Aorta (tissue), 5 donors: Measurements from ENCODE around the gene LACC1. TPM values are rescaled to one million over a fixed set of nuclear protein-coding genes. Genes with fewer than 3 reads are reported as not detected.

ENCODE experiments used
- ATAC-seq: fragments of 200-7000 bp; cut with Tn5 transposase; one replicate; pipeline ENCODE4 v1.9.1; 2022; ENCODE audit warnings: moderate library complexity; ENCODE audit not compliant: low FRiP score
- DNase-seq, 2 donors: peaks; one replicate each; pipeline ENCODE4 v3.0.0-alpha.2; 2020
- H3K27ac ChIP-seq, 2 donors: one replicate each; pipeline ENCODE4 v1.5.1; 2013; ENCODE audit warnings: low read length in 2 of 2, mild to moderate bottlenecking in 2 of 2, moderate library complexity in 2 of 2, control low read depth in 1 of 2, inconsistent platforms in 1 of 2, low read depth in 1 of 2
- H3K27me3 ChIP-seq, 2 donors: one replicate each; pipeline ENCODE4 v1.6.1; 2013; ENCODE audit warnings: control low read depth in 1 of 2, low read length in 1 of 2, mild to moderate bottlenecking in 1 of 2, moderate library complexity in 1 of 2; ENCODE audit not compliant: insufficient read depth in 2 of 2, control insufficient read depth in 1 of 2
- H3K36me3 ChIP-seq, 2 donors: one replicate each; pipeline ENCODE4 v1.6.1; 2013; ENCODE audit warnings: control low read depth in 1 of 2, low read length in 1 of 2, mild to moderate bottlenecking in 1 of 2; ENCODE audit not compliant: insufficient read depth in 2 of 2, control insufficient read depth in 1 of 2
- H3K4me1 ChIP-seq, 2 donors: one replicate each; pipeline ENCODE4 v1.6.1; 2013; ENCODE audit warnings: low read length in 2 of 2, control low read depth in 1 of 2, mild to moderate bottlenecking in 1 of 2, moderate library complexity in 1 of 2; ENCODE audit not compliant: insufficient read depth in 2 of 2, control insufficient read depth in 1 of 2
- H3K4me3 ChIP-seq, 2 donors: one replicate each; pipeline ENCODE4 v1.5.1; 2013; ENCODE audit warnings: low read length in 2 of 2, control low read depth in 1 of 2, mild to moderate bottlenecking in 1 of 2
- H3K9me3 ChIP-seq: one replicate; pipeline ENCODE4 v1.6.1; 2013; ENCODE audit warnings: mild to moderate bottlenecking, low read length; ENCODE audit not compliant: control insufficient read depth
- WGBS, 2 donors: extraction: QIAGEN DNeasy Blood & Tissue Kit; methylation state at CpG; one replicate each; pipeline ENCODE4 v1.1.7; 2013; 5-methylcytosine and 5-hydroxymethylcytosine counted together
- intact Hi-C, 2 donors: fragments of 100-400 bp; cut with DNase I; formaldehyde crosslinking; loops; one replicate each; pipeline versions ENCODE4 v1.14.2 to v1.15.0; 2022
- polyA plus RNA-seq, 2 donors: library from polyadenylated mRNA; stranded (reverse); fragments of 200-250 nt; gene quantifications; one replicate each; pipeline ENCODE4 v1.2.3, GENCODE V29; 2013
- total RNA-seq, 2 donors: library from RNA; stranded (reverse); fragmentation: NEBNext Ultra II Directional; extraction: Animal tissue kit (Norgen Biotek cat#: 25700); gene quantifications; one replicate each; pipeline ENCODE4 v1.2.1, GENCODE V29; 2021
- donor health status: healthy with polysubstance abuse.
- donor health status: Bipolar disorder and iron deficiency.
- donor health status: DM: no; HTN: no; CAD: no.
- donor health status: DM: no; HTN: no; CAD: no.
- donor health status: DM: yes; HTN: yes; CAD: no.

The LACC1 gene
- total and polyA plus RNA-seq, 4 donors: 5.3 to 12.3 (median 8.8) TPM

- ATAC-seq (no peak), DNase-seq (no peak)
- H3K27ac ChIP-seq: no peak overlapping the region
- no peak overlapping the region for H3K4me3 ChIP-seq
- intact Hi-C loops: no loop called here
- no peaks in the 10 kb centered on the region for H3K4me1 ChIP-seq
- 97 to 100% methylated on average over 1 of the region's 1 CpG for WGBS, 2 donors
- no peaks in the 10 kb centered on the region for H3K27me3 ChIP-seq
- no peaks in the 10 kb centered on the region for H3K36me3 ChIP-seq
- H3K9me3 ChIP-seq: peaks cover 4% of the 10 kb centered on the region
Measured at GRCh38 chr13:43852923-43853404, 26.7 kb upstream of the LACC1 start.

- no peak overlapping the region for H3K4me3 ChIP-seq
- no peaks in the 10 kb centered on the region for H3K9me3 ChIP-seq
- no peak for ATAC-seq
- H3K4me1 ChIP-seq: no peaks in the 10 kb centered on the region
- no peaks in the 10 kb centered on the region for H3K27me3 ChIP-seq
- no peak for DNase-seq
- H3K36me3 ChIP-seq: no peaks in the 10 kb centered on the region
- intact Hi-C loops: loop anchor here in 1 of 2 donors (10.0 kb wide), 1 partner anchor 1387 kb away; no protein-coding TSS in a partner anchor
- WGBS, 2 donors: 92 to 94% methylated on average over 1 of the region's 1 CpG
- H3K27ac ChIP-seq: no peak overlapping the region
Measured at GRCh38 chr13:43861863-43862262, 17.8 kb upstream of the LACC1 start.

GRCh38 chr13:43864921-43865320, 14.8 kb upstream of the LACC1 start:
- 97 to 98% methylated on average over 4 of the region's 4 CpGs for WGBS, 2 donors
- no peak overlapping the region for H3K27ac ChIP-seq
- H3K9me3 ChIP-seq: no peaks in the 10 kb centered on the region
- no peaks in the 10 kb centered on the region for H3K27me3 ChIP-seq
- H3K36me3 ChIP-seq: no peaks in the 10 kb centered on the region
- intact Hi-C loops: loop anchor here in 1 of 2 donors (10.0 kb wide), 1 partner anchor 1390 kb away; no protein-coding TSS in a partner anchor
- DNase-seq (no peak), ATAC-seq (no peak)
- no peak overlapping the region for H3K4me3 ChIP-seq
- H3K4me1 ChIP-seq: no peaks in the 10 kb centered on the region

GRCh38 chr13:43865892-43866291, 13.8 kb upstream of the LACC1 start:
- WGBS, 2 donors: 93 to 94% methylated on average over 4 of the region's 4 CpGs
- DNase-seq (no peak), ATAC-seq (no peak)
- no peak overlapping the region for H3K4me3 ChIP-seq
- H3K27ac ChIP-seq: no peak overlapping the region
- intact Hi-C loops: loop anchor here in 1 of 2 donors (10.0 kb wide), 1 partner anchor 1391 kb away; no protein-coding TSS in a partner anchor
- no peaks in the 10 kb centered on the region for H3K27me3 ChIP-seq
- no peaks in the 10 kb centered on the region for H3K36me3 ChIP-seq
- no peaks in the 10 kb centered on the region for H3K9me3 ChIP-seq
- H3K4me1 ChIP-seq: no peaks in the 10 kb centered on the region

GRCh38 chr13:43872181-43872580, 7.5 kb upstream of the LACC1 start:
- ATAC-seq (no peak), DNase-seq (no peak)
- Histone ChIP-seq H3K4me3 (no peak overlapping the region), H3K27ac (no peak overlapping the region), H3K27me3 (no peaks in the 10 kb centered on the region), H3K9me3 (no peaks in the 10 kb centered on the region), H3K4me1 (no peaks in the 10 kb centered on the region), H3K36me3 (no peaks in the 10 kb centered on the region)
- intact Hi-C loops: loop anchor here (5.0 to 10.0 kb wide), 5 partner anchors 785 to 1275 kb away; no protein-coding TSS in a partner anchor
- 94 to 97% methylated on average over 1 of the region's 1 CpG for WGBS, 2 donors

- intact Hi-C loops: loop anchor here (5.0 to 10.0 kb wide), 5 partner anchors 787 to 1277 kb away; no protein-coding TSS in a partner anchor
- ATAC-seq: no peak
- DNase-seq: no peak
- 7 to 10% methylated on average over 2 of the region's 2 CpGs for WGBS, 2 donors
- Histone ChIP-seq H3K36me3 (no peaks in the 10 kb centered on the region), H3K9me3 (no peaks in the 10 kb centered on the region), H3K4me1 (peaks cover 0 to 4% of the 10 kb centered on the region in 2 donors), H3K4me3 (no peak overlapping the region), H3K27me3 (no peaks in the 10 kb centered on the region), H3K27ac (no peak overlapping the region)
Measured at GRCh38 chr13:43874504-43875092, 5.1 kb upstream of the LACC1 start.

- intact Hi-C loops: loop anchor here in 1 of 2 donors (10.0 kb wide), 1 partner anchor 792 kb away; no protein-coding TSS in a partner anchor
- H3K4me3 ChIP-seq: no peak overlapping the region
- DNase-seq: no peak
- no peak for ATAC-seq
- H3K27ac ChIP-seq: no peak overlapping the region
- no peaks in the 10 kb centered on the region for H3K9me3 ChIP-seq
- 95 to 100% methylated on average over 2 of the region's 2 CpGs for WGBS, 2 donors
- H3K36me3 ChIP-seq: no peaks in the 10 kb centered on the region
- H3K27me3 ChIP-seq: no peaks in the 10 kb centered on the region
- peaks cover 0 to 4% of the 10 kb centered on the region in 2 donors for H3K4me1 ChIP-seq
Measured at GRCh38 chr13:43876366-43876765, 3.3 kb upstream of the LACC1 start.

- H3K36me3 ChIP-seq: no peaks in the 10 kb centered on the region
- no peak overlapping the region for H3K27ac ChIP-seq
- no peak for ATAC-seq
- H3K27me3 ChIP-seq: no peaks in the 10 kb centered on the region
- H3K4me3 ChIP-seq: no peak overlapping the region
- DNase-seq: no peak
- intact Hi-C loops: loop anchor here in 1 of 2 donors (10.0 kb wide), 1 partner anchor 793 kb away; no protein-coding TSS in a partner anchor
- H3K9me3 ChIP-seq: no peaks in the 10 kb centered on the region
- peaks cover 0 to 4% of the 10 kb centered on the region in 2 donors for H3K4me1 ChIP-seq
Measured at GRCh38 chr13:43877326-43877725, 2.4 kb upstream of the LACC1 start.

GRCh38 chr13:43877766-43878165, 1.9 kb upstream of the LACC1 start:
- H3K9me3 ChIP-seq: no peaks in the 10 kb centered on the region
- no peak overlapping the region for H3K4me3 ChIP-seq
- H3K4me1 ChIP-seq: peaks cover 0 to 4% of the 10 kb centered on the region in 2 donors
- 94 to 95% methylated on average over 1 of the region's 1 CpG for WGBS, 2 donors
- ATAC-seq (no peak), DNase-seq (no peak)
- H3K27ac ChIP-seq: no peak overlapping the region
- no peaks in the 10 kb centered on the region for H3K36me3 ChIP-seq
- intact Hi-C loops: loop anchor here in 1 of 2 donors (10.0 kb wide), 1 partner anchor 793 kb away; no protein-coding TSS in a partner anchor
- no peaks in the 10 kb centered on the region for H3K27me3 ChIP-seq
